Measurements from ENCODE around the gene OGFR. TPM values are rescaled to one million over a fixed set of nuclear protein-coding genes. Genes with fewer than 3 reads are reported as not detected.

The OGFR gene
- total RNA-seq, 1 donor from 2014 or later = 96.5 TPM

DNA sequence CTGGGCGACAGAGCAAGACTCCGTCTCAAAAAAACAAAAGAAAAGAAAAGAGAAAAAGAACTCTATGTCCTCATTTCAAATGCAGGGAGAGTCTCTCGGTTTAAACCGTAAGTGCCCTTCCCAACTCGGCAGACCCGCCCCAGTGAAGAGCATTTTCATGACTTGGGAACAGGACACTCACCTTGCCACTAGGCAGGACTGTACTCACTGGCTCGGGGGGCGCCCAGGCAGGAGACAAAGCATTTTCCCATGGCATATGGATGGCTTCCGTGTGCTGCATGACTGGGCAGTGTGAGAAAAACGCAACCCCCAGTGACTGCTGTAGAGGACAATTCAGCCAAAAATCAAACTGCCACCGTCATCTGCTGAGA, 32.0 kb upstream of the OGFR start:
- Histone ChIP-seq H3K4me1 (ENCODE audit: insufficient read depth, low read length) (peaks cover 19% of the 10 kb centered on the region), H3K36me3 (ENCODE audit: insufficient read depth, low read length) (no peaks in the 10 kb centered on the region), H2AFZ (ENCODE audit: low read depth, low read length) (no peak overlapping the region), H3K4me2 (ENCODE audit: low read length) (no peak overlapping the region), H3K9me3 (ENCODE audit: insufficient read depth, low read depth, low read length) (no peaks in the 10 kb centered on the region), H4K20me1 (ENCODE audit: insufficient read depth, low read length) (no peaks in the 10 kb centered on the region), H3K79me2 (ENCODE audit: insufficient read depth, low read length) (no peaks in the 10 kb centered on the region), H3K27ac (ENCODE audit: low read depth, low read length) (no peak overlapping the region), H3K27me3 (ENCODE audit: insufficient read depth, low read length) (peaks cover 11% of the 10 kb centered on the region), H3K4me3 (ENCODE audit: insufficient read depth, low read depth, low read length) (no peak overlapping the region), H3K9ac (ENCODE audit: low read length) (no peak overlapping the region)
- Mint-ChIP-seq H3K27me3 (ENCODE audit: low read depth, unreplicated experiment) (peaks cover 36% of the 10 kb centered on the region), H3K4me3 (ENCODE audit: unreplicated experiment) (no peak overlapping the region), H3K4me1 (ENCODE audit: low read depth, unreplicated experiment) (no peaks in the 10 kb centered on the region), H3K27ac (ENCODE audit: unreplicated experiment) (peak overlapping the region; percentile 42), H3K9me3 (ENCODE audit: unreplicated experiment) (no peaks in the 10 kb centered on the region), H3K36me3 (ENCODE audit: low read depth, unreplicated experiment) (no peaks in the 10 kb centered on the region)
- no peak for FAIRE-seq
- TF ChIP-seq EZH2 (IDR thresholded peaks at IDR 0.05; ENCODE audit: insufficient read depth, low read length) = no peak
- TF ChIP-seq, protein P1, sequence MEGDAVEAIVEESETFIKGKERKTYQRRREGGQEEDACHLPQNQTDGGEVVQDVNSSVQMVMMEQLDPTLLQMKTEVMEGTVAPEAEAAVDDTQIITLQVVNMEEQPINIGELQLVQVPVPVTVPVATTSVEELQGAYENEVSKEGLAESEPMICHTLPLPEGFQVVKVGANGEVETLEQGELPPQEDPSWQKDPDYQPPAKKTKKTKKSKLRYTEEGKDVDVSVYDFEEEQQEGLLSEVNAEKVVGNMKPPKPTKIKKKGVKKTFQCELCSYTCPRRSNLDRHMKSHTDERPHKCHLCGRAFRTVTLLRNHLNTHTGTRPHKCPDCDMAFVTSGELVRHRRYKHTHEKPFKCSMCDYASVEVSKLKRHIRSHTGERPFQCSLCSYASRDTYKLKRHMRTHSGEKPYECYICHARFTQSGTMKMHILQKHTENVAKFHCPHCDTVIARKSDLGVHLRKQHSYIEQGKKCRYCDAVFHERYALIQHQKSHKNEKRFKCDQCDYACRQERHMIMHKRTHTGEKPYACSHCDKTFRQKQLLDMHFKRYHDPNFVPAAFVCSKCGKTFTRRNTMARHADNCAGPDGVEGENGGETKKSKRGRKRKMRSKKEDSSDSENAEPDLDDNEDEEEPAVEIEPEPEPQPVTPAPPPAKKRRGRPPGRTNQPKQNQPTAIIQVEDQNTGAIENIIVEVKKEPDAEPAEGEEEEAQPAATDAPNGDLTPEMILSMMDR (IDR thresholded peaks at IDR 0.05; ENCODE audit: insufficient read depth, low read depth, low read length) = no peak
- DNase-seq (ENCODE audit: low read depth) = no peak

- Mint-ChIP-seq H3K36me3 (ENCODE audit: low read depth, unreplicated experiment) (no peaks in the 10 kb centered on the region), H3K4me1 (ENCODE audit: low read depth, unreplicated experiment) (no peaks in the 10 kb centered on the region), H3K27me3 (ENCODE audit: low read depth, unreplicated experiment) (peaks cover 32% of the 10 kb centered on the region), H3K27ac (ENCODE audit: unreplicated experiment) (peak overlapping the region; percentile 42), H3K4me3 (ENCODE audit: unreplicated experiment) (no peak overlapping the region), H3K9me3 (ENCODE audit: unreplicated experiment) (no peaks in the 10 kb centered on the region)
- Histone ChIP-seq H3K27ac (ENCODE audit: low read depth, low read length) (no peak overlapping the region), H2AFZ (ENCODE audit: low read depth, low read length) (no peak overlapping the region), H3K36me3 (ENCODE audit: insufficient read depth, low read length) (no peaks in the 10 kb centered on the region), H3K79me2 (ENCODE audit: insufficient read depth, low read length) (no peaks in the 10 kb centered on the region), H3K4me1 (ENCODE audit: insufficient read depth, low read length) (peaks cover 19% of the 10 kb centered on the region), H3K9me3 (ENCODE audit: insufficient read depth, low read depth, low read length) (no peaks in the 10 kb centered on the region), H3K4me2 (ENCODE audit: low read length) (peak overlapping the region; percentile 26), H3K9ac (ENCODE audit: low read length) (no peak overlapping the region), H3K4me3 (ENCODE audit: insufficient read depth, low read depth, low read length) (no peak overlapping the region), H4K20me1 (ENCODE audit: insufficient read depth, low read length) (no peaks in the 10 kb centered on the region), H3K27me3 (ENCODE audit: insufficient read depth, low read length) (peaks cover 11% of the 10 kb centered on the region)
- FAIRE-seq (no peak), DNase-seq (ENCODE audit: low read depth) (peak; percentile 20)
- no peak for TF ChIP-seq EZH2 (IDR thresholded peaks at IDR 0.05; ENCODE audit: insufficient read depth, low read length)
- TF ChIP-seq, protein P1 (IDR thresholded peaks at IDR 0.05; ENCODE audit: insufficient read depth, low read depth, low read length) = no peak
Observed at GRCh38 chr20:62772990-62773844, 31.4 kb upstream of the OGFR start.

Data from astrocyte (in vitro differentiated cells and primary cell).